MCF 10A (cell line): ENCODE data around the gene UQCRQ. TPM values are rescaled to one million over a fixed set of nuclear protein-coding genes. Genes with fewer than 3 reads are reported as not detected.

Experiments used
- BruUV-seq: library from RNA; stranded (reverse); fragments of 400-500 nt; replicated peaks from 2 replicates; lab custom pipeline; 2021; lab: Mats Ljungman, UMichigan
- CTCF ChIA-PET: fragments of 300-600 bp; sonication (Branson Sonifier 250); formaldehyde crosslinking; extraction: SDS; loops from one replicate; lab custom pipeline; 2021; ENCODE audit warnings: antibody characterized with exemption, inconsistent platforms; lab: Yijun Ruan, JAX
- POLR2A ChIA-PET: fragments of 300-600, 350-650 bp; sonication (Branson Sonifier 250); formaldehyde crosslinking; extraction: SDS; loops from one replicate; lab custom pipeline; 2020; ENCODE audit warnings: antibody characterized with exemption, inconsistent platforms; lab: Yijun Ruan, JAX
- DNase-seq: peaks from one replicate; pipeline ENCODE4 v3.0.0-alpha.2; 2018; ENCODE audit not compliant: unreplicated experiment
- H3K27ac Mint-ChIP-seq: one replicate; pipeline ENCODE4 v1.8.0; 2022; ENCODE audit warnings: mild to moderate bottlenecking, low read depth, mixed read lengths; ENCODE audit not compliant: unreplicated experiment
- H3K27me3 Mint-ChIP-seq: one replicate; pipeline ENCODE4 v1.8.0; 2022; ENCODE audit warnings: mixed read lengths; ENCODE audit not compliant: insufficient read depth, unreplicated experiment
- H3K36me3 Mint-ChIP-seq: one replicate; pipeline ENCODE4 v1.8.0; 2022; ENCODE audit warnings: mild to moderate bottlenecking, moderate library complexity, mixed read lengths; ENCODE audit not compliant: insufficient read depth, unreplicated experiment
- H3K4me1 Mint-ChIP-seq: one replicate; pipeline ENCODE4 v1.8.0; 2022; ENCODE audit warnings: mixed read lengths; ENCODE audit not compliant: insufficient read depth, unreplicated experiment
- H3K4me3 Mint-ChIP-seq: one replicate; pipeline ENCODE4 v1.8.0; 2022; ENCODE audit warnings: mild to moderate bottlenecking, moderate library complexity, mixed read lengths; ENCODE audit not compliant: unreplicated experiment
- H3K9me3 Mint-ChIP-seq: one replicate; pipeline ENCODE4 v1.8.0; 2022; ENCODE audit warnings: mixed read lengths; ENCODE audit not compliant: unreplicated experiment
- CTCF ChIP-seq: fragments of 200-600 bp; IDR thresholded peaks from one replicate; pipeline ENCODE4 v1.8.0; 2022; ENCODE audit warnings: antibody characterized with exemption, mild to moderate bottlenecking; ENCODE audit not compliant: unreplicated experiment
- intact Hi-C: fragments of 100-400 bp; cut with micrococcal nuclease; formaldehyde crosslinking; loops from 2 replicates; pipeline ENCODE4 v1.14.1; 2022
- total RNA-seq: library from RNA; stranded (reverse); gene quantifications from 2 replicates; pipeline ENCODE4 v1.2.3, GENCODE V29; 2022

The UQCRQ gene
- total RNA-seq, 1 experiment from 2014 or later: 974 TPM

GRCh38 chr5:132856011-132856410, 10.4 kb upstream of the UQCRQ start:
- intact Hi-C loops: no loop called here
- Mint-ChIP-seq H3K4me1 (no peaks in the 10 kb centered on the region), H3K9me3 (no peaks in the 10 kb centered on the region), H3K27ac (no peak overlapping the region), H3K4me3 (no peak overlapping the region), H3K36me3 (no peaks in the 10 kb centered on the region), H3K27me3 (peaks cover 13% of the 10 kb centered on the region)
- POLR2A ChIA-PET: interaction anchor here (2.0 to 4.8 kb wide), 3 partner anchors 8 to 16 kb away, joined by 4 to 53 read pairs (median 20); partner anchors contain the start of genes GDF9 and UQCRQ
- no peak for TF ChIP-seq CTCF
- BruUV-seq: no TSS peak
- CTCF ChIA-PET: interaction anchor here (0.7 to 13.6 kb wide), 5 partner anchors 9 to 617 kb away, joined by 3 to 211 read pairs (median 4); partner anchors contain the start of genes GDF9, SHROOM1 and UQCRQ
- no peak for DNase-seq

GRCh38 chr5:132859889-132860437, 6.5 kb upstream of the UQCRQ start:
- ChIA-PET POLR2A (interaction anchor here (0.7 to 1.9 kb wide), 4 partner anchors 13 to 105 kb away, joined by 3 to 7 read pairs (median 4); no protein-coding TSS in a partner anchor), CTCF (interaction anchor here (0.8 to 13.6 kb wide), 7 partner anchors 8 to 333 kb away, joined by 3 to 211 read pairs (median 7); partner anchors contain the start of gene SHROOM1)
- BruUV-seq: no TSS peak
- no peaks in the 10 kb centered on the region for H3K4me1 Mint-ChIP-seq
- no peak for DNase-seq
- H3K4me3 Mint-ChIP-seq: no peak overlapping the region
- no peaks in the 10 kb centered on the region for H3K9me3 Mint-ChIP-seq
- H3K27me3 Mint-ChIP-seq: peaks cover 13% of the 10 kb centered on the region
- H3K36me3 Mint-ChIP-seq: no peaks in the 10 kb centered on the region
- intact Hi-C loops: no loop called here
- TF ChIP-seq CTCF: no peak
- no peak overlapping the region for H3K27ac Mint-ChIP-seq

- Mint-ChIP-seq H3K9me3 (no peaks in the 10 kb centered on the region), H3K27me3 (peaks cover 13% of the 10 kb centered on the region), H3K4me1 (peaks cover 5% of the 10 kb centered on the region), H3K36me3 (no peaks in the 10 kb centered on the region), H3K4me3 (no peak overlapping the region), H3K27ac (no peak overlapping the region)
- no peak for TF ChIP-seq CTCF
- no peak for DNase-seq
- no TSS peak for BruUV-seq
- intact Hi-C loops: no loop called here
- CTCF ChIA-PET: interaction anchor here (0.8 to 13.6 kb wide), 4 partner anchors 9 to 334 kb away, joined by 3 to 211 read pairs (median 10); partner anchors contain the start of gene SHROOM1
- POLR2A ChIA-PET: interaction anchor here (0.7 to 4.2 kb wide), 5 partner anchors 10 to 106 kb away, joined by 3 to 44 read pairs (median 4); no protein-coding TSS in a partner anchor
Measured at GRCh38 chr5:132860742-132861141, 5.7 kb upstream of the UQCRQ start.

- TF ChIP-seq CTCF: no peak
- no peaks in the 10 kb centered on the region for H3K27me3 Mint-ChIP-seq
- BruUV-seq: TSS peak; percentile 80
- CTCF ChIA-PET: interaction anchor here (0.6 to 13.6 kb wide), 16 partner anchors 11 to 1098 kb away, joined by 3 to 211 read pairs (median 4); partner anchors contain the start of genes KIF3A and SHROOM1
- peaks cover 17% of the 10 kb centered on the region for H3K4me1 Mint-ChIP-seq
- H3K36me3 Mint-ChIP-seq: peaks cover 44% of the 10 kb centered on the region
- no peak for DNase-seq
- H3K4me3 Mint-ChIP-seq: peak overlapping the region; percentile 93
- peak overlapping the region; percentile 96 for H3K27ac Mint-ChIP-seq
- intact Hi-C loops: loop anchor here (1.0 kb wide), 3 partner anchors 25 to 340 kb away; partner anchors contain the start of gene SHROOM1
- POLR2A ChIA-PET: interaction anchor here (0.6 to 11.0 kb wide), 27 partner anchors 10 to 1753 kb away, joined by 3 to 176 read pairs (median 7); partner anchors contain the start of genes CCNI2, KIF3A, RAD50 and SEPTIN8
- H3K9me3 Mint-ChIP-seq: no peaks in the 10 kb centered on the region
Measured at GRCh38 chr5:132865668-132866341, 637 bp upstream of the UQCRQ start.
